ENCODE results near the gene RBM23.

RBM23 gene

GRCh38 chr14:22898302-22899090 lies 20.5 kb downstream of the RBM23 start:
- H3K27me3 ChIP-seq (ENCODE audit: control insufficient read depth, insufficient read depth, low read length), result peaks cover 10% of the 10 kb centered on the region
- peaks cover 15% of the 10 kb centered on the region for H3K36me3 ChIP-seq (ENCODE audit: control insufficient read depth, insufficient read depth, low read length)
- H3K27ac ChIP-seq (ENCODE audit: low read length), result no peak overlapping the region
- H3K4me1 ChIP-seq (ENCODE audit: control insufficient read depth, insufficient read depth, low read length), result no peaks in the 10 kb centered on the region
- H3K9me3 ChIP-seq (ENCODE audit: control insufficient read depth, insufficient read depth, low read length), result no peaks in the 10 kb centered on the region
- no peak overlapping the region for H3K4me3 ChIP-seq (ENCODE audit: low read length)
- no CpG with 5 or more reads among the region's 8 CpGs for WGBS (ENCODE audit: insufficient coverage, insufficient read length)
- no peak for DNase-seq (ENCODE audit: low read depth, low spot score)

GRCh38 chr14:22897357-22897756 lies 21.6 kb downstream of the RBM23 start:
- H3K4me3 ChIP-seq (ENCODE audit: low read length), result no peak overlapping the region
- no peak for DNase-seq (ENCODE audit: low read depth, low spot score)
- H3K27me3 ChIP-seq (ENCODE audit: control insufficient read depth, insufficient read depth, low read length), result peaks cover 10% of the 10 kb centered on the region
- no peak overlapping the region for H3K27ac ChIP-seq (ENCODE audit: low read length)
- H3K9me3 ChIP-seq (ENCODE audit: control insufficient read depth, insufficient read depth, low read length), result no peaks in the 10 kb centered on the region
- no CpG with 5 or more reads among the region's 1 CpG for WGBS (ENCODE audit: insufficient coverage, insufficient read length)
- peaks cover 15% of the 10 kb centered on the region for H3K36me3 ChIP-seq (ENCODE audit: control insufficient read depth, insufficient read depth, low read length)
- no peaks in the 10 kb centered on the region for H3K4me1 ChIP-seq (ENCODE audit: control insufficient read depth, insufficient read depth, low read length)

GRCh38 chr14:22896760-22897159 lies 22.2 kb downstream of the RBM23 start:
- no peak for DNase-seq (ENCODE audit: low read depth, low spot score)
- no peaks in the 10 kb centered on the region for H3K4me1 ChIP-seq (ENCODE audit: control insufficient read depth, insufficient read depth, low read length)
- H3K36me3 ChIP-seq (ENCODE audit: control insufficient read depth, insufficient read depth, low read length), result peaks cover 10% of the 10 kb centered on the region
- WGBS (ENCODE audit: insufficient coverage, insufficient read length), result no CpG with 5 or more reads among the region's 3 CpGs
- peaks cover 10% of the 10 kb centered on the region for H3K27me3 ChIP-seq (ENCODE audit: control insufficient read depth, insufficient read depth, low read length)
- H3K9me3 ChIP-seq (ENCODE audit: control insufficient read depth, insufficient read depth, low read length), result no peaks in the 10 kb centered on the region
- no peak overlapping the region for H3K4me3 ChIP-seq (ENCODE audit: low read length)
- H3K27ac ChIP-seq (ENCODE audit: low read length), result no peak overlapping the region

GRCh38 chr14:22896356-22896755 lies 22.6 kb downstream of the RBM23 start:
- WGBS (ENCODE audit: insufficient coverage, insufficient read length), result no CpG with 5 or more reads among the region's 5 CpGs
- no peaks in the 10 kb centered on the region for H3K4me1 ChIP-seq (ENCODE audit: control insufficient read depth, insufficient read depth, low read length)

GRCh38 chr14:22895402-22895801 lies 23.5 kb downstream of the RBM23 start:
- no peaks in the 10 kb centered on the region for H3K9me3 ChIP-seq (ENCODE audit: control insufficient read depth, insufficient read depth, low read length)
- WGBS (ENCODE audit: insufficient coverage, insufficient read length), result no CpG with 5 or more reads among the region's 1 CpG
- H3K27ac ChIP-seq (ENCODE audit: low read length), result no peak overlapping the region
- no peaks in the 10 kb centered on the region for H3K36me3 ChIP-seq (ENCODE audit: control insufficient read depth, insufficient read depth, low read length)
- no peak for DNase-seq (ENCODE audit: low read depth, low spot score)
- H3K4me3 ChIP-seq (ENCODE audit: low read length), result no peak overlapping the region
- H3K4me1 ChIP-seq (ENCODE audit: control insufficient read depth, insufficient read depth, low read length), result no peaks in the 10 kb centered on the region
- H3K27me3 ChIP-seq (ENCODE audit: control insufficient read depth, insufficient read depth, low read length), result peaks cover 10% of the 10 kb centered on the region

More at GRCh38 chr14:22896356-22896755, 22.6 kb downstream of the RBM23 start:
- DNase-seq (ENCODE audit: low read depth, low spot score), result no peak
- Histone ChIP-seq H3K4me3 (ENCODE audit: low read length) (no peak overlapping the region), H3K27ac (ENCODE audit: low read length) (no peak overlapping the region), H3K27me3 (ENCODE audit: control insufficient read depth, insufficient read depth, low read length) (peaks cover 10% of the 10 kb centered on the region), H3K36me3 (ENCODE audit: control insufficient read depth, insufficient read depth, low read length) (peaks cover 6% of the 10 kb centered on the region; the same call in 1 of the 2 replicates), H3K9me3 (ENCODE audit: control insufficient read depth, insufficient read depth, low read length) (no peaks in the 10 kb centered on the region)

- H3K4me3 ChIP-seq (ENCODE audit: low read length), result no peak overlapping the region
- no peaks in the 10 kb centered on the region for H3K4me1 ChIP-seq (ENCODE audit: control insufficient read depth, insufficient read depth, low read length)
- no peak overlapping the region for H3K27ac ChIP-seq (ENCODE audit: low read length)
- H3K36me3 ChIP-seq (ENCODE audit: control insufficient read depth, insufficient read depth, low read length), result no peaks in the 10 kb centered on the region
- H3K9me3 ChIP-seq (ENCODE audit: control insufficient read depth, insufficient read depth, low read length), result no peaks in the 10 kb centered on the region
- no peak for DNase-seq (ENCODE audit: low read depth, low spot score)
- no CpG with 5 or more reads among the region's 4 CpGs for WGBS (ENCODE audit: insufficient coverage, insufficient read length)
- H3K27me3 ChIP-seq (ENCODE audit: control insufficient read depth, insufficient read depth, low read length), result peaks cover 10% of the 10 kb centered on the region
Observed at GRCh38 chr14:22893706-22894105, 25.2 kb downstream of the RBM23 start.

- Histone ChIP-seq H3K4me3 (ENCODE audit: low read length) (no peak overlapping the region), H3K9me3 (ENCODE audit: control insufficient read depth, insufficient read depth, low read length) (no peaks in the 10 kb centered on the region), H3K36me3 (ENCODE audit: control insufficient read depth, insufficient read depth, low read length) (no peaks in the 10 kb centered on the region), H3K27ac (ENCODE audit: low read length) (no peak overlapping the region), H3K4me1 (ENCODE audit: control insufficient read depth, insufficient read depth, low read length) (no peaks in the 10 kb centered on the region), H3K27me3 (ENCODE audit: control insufficient read depth, insufficient read depth, low read length) (peaks cover 5% of the 10 kb centered on the region; the same call in 1 of the 2 replicates)
- no CpG with 5 or more reads among the region's 7 CpGs for WGBS (ENCODE audit: insufficient coverage, insufficient read length)
- DNase-seq (ENCODE audit: low read depth, low spot score), result no peak
Observed at GRCh38 chr14:22892488-22892887, 26.5 kb downstream of the RBM23 start.

- Histone ChIP-seq H3K4me3 (ENCODE audit: low read length) (no peak overlapping the region), H3K9me3 (ENCODE audit: control insufficient read depth, insufficient read depth, low read length) (no peaks in the 10 kb centered on the region), H3K4me1 (ENCODE audit: control insufficient read depth, insufficient read depth, low read length) (no peaks in the 10 kb centered on the region), H3K27ac (ENCODE audit: low read length) (no peak overlapping the region), H3K27me3 (ENCODE audit: control insufficient read depth, insufficient read depth, low read length) (no peaks in the 10 kb centered on the region), H3K36me3 (ENCODE audit: control insufficient read depth, insufficient read depth, low read length) (no peaks in the 10 kb centered on the region)
- no peak for DNase-seq (ENCODE audit: low read depth, low spot score)
- no CpG with 5 or more reads among the region's 1 CpG for WGBS (ENCODE audit: insufficient coverage, insufficient read length)
Observed at GRCh38 chr14:22890416-22890815, 28.5 kb downstream of the RBM23 start.

- H3K27me3 ChIP-seq (ENCODE audit: control insufficient read depth, insufficient read depth, low read length), result no peaks in the 10 kb centered on the region
- H3K36me3 ChIP-seq (ENCODE audit: control insufficient read depth, insufficient read depth, low read length), result no peaks in the 10 kb centered on the region
- no peak for DNase-seq (ENCODE audit: low read depth, low spot score)
- H3K4me1 ChIP-seq (ENCODE audit: control insufficient read depth, insufficient read depth, low read length), result no peaks in the 10 kb centered on the region; the same call in 1 of the 2 replicates
- H3K9me3 ChIP-seq (ENCODE audit: control insufficient read depth, insufficient read depth, low read length), result no peaks in the 10 kb centered on the region
- no CpG with 5 or more reads among the region's 4 CpGs for WGBS (ENCODE audit: insufficient coverage, insufficient read length)
- no peak overlapping the region for H3K4me3 ChIP-seq (ENCODE audit: low read length)
- H3K27ac ChIP-seq (ENCODE audit: low read length), result no peak overlapping the region
Observed at GRCh38 chr14:22888662-22889061, 30.3 kb downstream of the RBM23 start.

- H3K27me3 ChIP-seq (ENCODE audit: control insufficient read depth, insufficient read depth, low read length), result no peaks in the 10 kb centered on the region
- H3K27ac ChIP-seq (ENCODE audit: low read length), result no peak overlapping the region
- H3K36me3 ChIP-seq (ENCODE audit: control insufficient read depth, insufficient read depth, low read length), result no peaks in the 10 kb centered on the region
- H3K9me3 ChIP-seq (ENCODE audit: control insufficient read depth, insufficient read depth, low read length), result no peaks in the 10 kb centered on the region
- DNase-seq (ENCODE audit: low read depth, low spot score), result no peak
- H3K4me1 ChIP-seq (ENCODE audit: control insufficient read depth, insufficient read depth, low read length), result peaks cover 3% of the 10 kb centered on the region; the same call in 1 of the 2 replicates
- WGBS (ENCODE audit: insufficient coverage, insufficient read length), result no CpG with 5 or more reads among the region's 5 CpGs
- no peak overlapping the region for H3K4me3 ChIP-seq (ENCODE audit: low read length)
Observed at GRCh38 chr14:22887990-22888378, 31.0 kb downstream of the RBM23 start.
